Fibroblast of the aortic adventitia (primary cell): ENCODE results near the gene DVL2. TPM values are rescaled to one million over a fixed set of nuclear protein-coding genes. Genes with fewer than 3 reads are reported as not detected.

Source experiments
- DNase-seq: peaks from one replicate; pipeline ENCODE4 v3.0.0-alpha.2; 2010; ENCODE audit warnings: low read depth
- H3K4me3 ChIP-seq: 2 replicates; pipeline ENCODE4 v1.5.1; 2011; ENCODE audit warnings: low read depth, mild to moderate bottlenecking, control low read depth, low read length, moderate library complexity
- CTCF ChIP-seq: IDR thresholded peaks from 2 replicates; pipeline ENCODE4 v1.5.1; 2011; ENCODE audit warnings: mild to moderate bottlenecking, low read length, control low read depth, inconsistent platforms; ENCODE audit not compliant: insufficient read depth
- total RNA-seq: library from RNA; depleted of rRNA; stranded (reverse); fragments of >200 nt; gene quantifications from 2 replicates; pipeline ENCODE4 v1.2.3, GENCODE V29; 2012; ENCODE audit warnings: low replicate concordance

DVL2 gene
- total RNA-seq, 1 donor = 67.7 TPM

GRCh38 chr17:7261379-7262191 is 27.3 kb upstream of the DVL2 start:
- DNase-seq = no peak
- TF ChIP-seq CTCF = no peak
- H3K4me3 ChIP-seq = peak overlapping the region; percentile 33

GRCh38 chr17:7260651-7261378 is 26.5 kb upstream of the DVL2 start:
- H3K4me3 ChIP-seq = peak overlapping the region; percentile 33
- DNase-seq = no peak
- no peak for TF ChIP-seq CTCF

- no peak for TF ChIP-seq CTCF
- no peak for DNase-seq
- H3K4me3 ChIP-seq = no peak overlapping the region
Observed at GRCh38 chr17:7260151-7260550, 25.8 kb upstream of the DVL2 start.

GRCh38 chr17:7259555-7259889 is 25.2 kb upstream of the DVL2 start:
- no peak for DNase-seq
- TF ChIP-seq CTCF = no peak
- no peak overlapping the region for H3K4me3 ChIP-seq

- DNase-seq = peak; percentile 45
Observed at GRCh38 chr17:7258731-7259554, 24.6 kb upstream of the DVL2 start.

More at GRCh38 chr17:7258731-7259554, 24.6 kb upstream of the DVL2 start:
- no peak for TF ChIP-seq CTCF
- no peak overlapping the region for H3K4me3 ChIP-seq
